IPS-18c (cell line): ENCODE data around the gene NISCH.
A peak's percentile ranks its signal among the peaks of the same experiment; 100 is the strongest.

Experiments used
- H3K4me3 ChIP-seq: 2 replicates; pipeline ENCODE4 v1.7.0; 2013; ENCODE audit warnings: low read depth, mild to moderate bottlenecking, low read length, moderate library complexity; ENCODE audit not compliant: insufficient read depth
- H3K9me3 ChIP-seq: one replicate; pipeline ENCODE4 v1.6.1; 2013; ENCODE audit warnings: mild to moderate bottlenecking, low read length, moderate library complexity; ENCODE audit not compliant: control insufficient read depth, insufficient read depth

NISCH gene

DNA sequence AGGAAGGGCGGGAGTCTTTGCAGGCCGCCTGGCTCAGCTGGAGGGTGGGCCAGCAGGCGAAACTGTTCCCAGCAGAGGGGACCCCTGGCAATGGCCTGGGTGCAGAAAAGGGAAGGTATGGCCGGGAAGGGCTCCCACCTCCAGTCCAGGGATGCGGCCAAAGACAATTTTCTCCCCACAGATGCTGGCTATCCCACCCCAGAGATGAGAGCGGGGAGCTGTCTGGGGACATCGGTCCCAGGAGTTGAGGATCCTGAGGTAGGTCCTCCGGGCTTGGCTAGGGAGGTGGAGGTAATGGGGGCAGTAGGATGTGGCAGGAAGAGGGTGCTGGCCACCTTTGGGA lies 12.2 kb upstream of the NISCH start:
- peaks cover 2% of the 10 kb centered on the region for H3K9me3 ChIP-seq
- no peak overlapping the region for H3K4me3 ChIP-seq

- peaks cover 2% of the 10 kb centered on the region for H3K9me3 ChIP-seq
- no peak overlapping the region; the same call in 1 of the 2 replicates for H3K4me3 ChIP-seq
Observed at GRCh38 chr3:52443791-52444687, 11.4 kb upstream of the NISCH start.

DNA sequence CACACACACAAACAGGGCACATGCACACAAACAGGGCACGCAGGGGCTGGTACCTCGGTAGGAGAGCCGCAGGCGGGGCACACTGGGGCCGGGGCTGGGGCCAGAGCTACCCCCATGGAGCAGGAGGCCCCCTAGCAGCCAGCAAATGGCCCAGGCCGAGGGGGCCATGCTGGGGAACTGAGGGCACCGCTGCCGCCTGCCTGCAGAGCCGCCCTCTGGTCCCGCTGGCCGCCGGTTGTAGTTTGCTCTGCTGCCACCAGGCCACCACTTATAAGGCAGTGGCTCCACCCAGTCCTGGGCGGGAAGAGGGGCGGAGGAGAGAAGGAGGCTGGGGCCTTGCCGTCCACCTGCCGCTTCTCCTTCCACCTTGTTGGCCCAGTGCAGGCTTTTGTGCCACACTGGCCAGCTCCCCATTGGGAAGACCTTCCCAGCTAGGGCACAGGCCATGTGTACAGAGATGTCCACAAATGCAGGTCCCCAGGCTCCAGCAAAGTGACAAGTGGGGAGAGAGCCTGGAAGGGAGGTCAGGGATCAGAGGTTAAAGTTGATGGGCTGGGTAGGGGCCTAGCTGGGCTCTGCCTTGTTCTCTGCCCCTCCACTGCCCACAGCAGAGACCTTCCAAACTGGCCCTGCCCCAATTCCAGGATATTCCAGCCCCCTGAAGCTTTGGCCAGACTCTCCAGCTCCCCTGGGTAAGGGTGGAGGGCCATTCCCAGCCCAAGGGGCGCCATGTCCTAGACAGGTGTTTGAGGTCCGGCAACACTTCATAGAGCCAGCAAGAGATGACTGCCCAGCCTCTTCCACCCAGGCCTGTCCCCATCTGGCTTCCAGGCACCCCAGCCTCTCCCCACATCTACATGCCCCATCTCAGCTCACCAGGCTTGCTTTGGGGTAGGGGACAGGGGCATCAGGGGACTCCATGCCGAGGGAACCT lies 10.3 kb upstream of the NISCH start, which contains the start of gene SEMA3G:
SEMA3G (minus strand) TSS at position 244 of the 934 bp plus-strand sequence; CDS start at position 168, 76 bp downstream.
- Histone ChIP-seq H3K4me3 (peak within 1 kb of the TSS; percentile 30), H3K9me3 (peaks cover 2% of the 10 kb centered on the region)

GRCh38 chr3:52446042-52446441 lies 9.4 kb upstream of the NISCH start:
- Histone ChIP-seq H3K4me3 (no peak overlapping the region), H3K9me3 (peaks cover 2% of the 10 kb centered on the region)

- Histone ChIP-seq H3K9me3 (peaks cover 2% of the 10 kb centered on the region), H3K4me3 (no peak overlapping the region)
Observed at GRCh38 chr3:52446631-52447511, 8.5 kb upstream of the NISCH start.

GRCh38 chr3:52447512-52448355 lies 7.7 kb upstream of the NISCH start:
- Histone ChIP-seq H3K9me3 (peaks cover 2% of the 10 kb centered on the region), H3K4me3 (no peak overlapping the region)

- Histone ChIP-seq H3K9me3 (peaks cover 2% of the 10 kb centered on the region), H3K4me3 (no peak overlapping the region)
Observed at GRCh38 chr3:52450489-52451236, 4.7 kb upstream of the NISCH start.

DNA sequence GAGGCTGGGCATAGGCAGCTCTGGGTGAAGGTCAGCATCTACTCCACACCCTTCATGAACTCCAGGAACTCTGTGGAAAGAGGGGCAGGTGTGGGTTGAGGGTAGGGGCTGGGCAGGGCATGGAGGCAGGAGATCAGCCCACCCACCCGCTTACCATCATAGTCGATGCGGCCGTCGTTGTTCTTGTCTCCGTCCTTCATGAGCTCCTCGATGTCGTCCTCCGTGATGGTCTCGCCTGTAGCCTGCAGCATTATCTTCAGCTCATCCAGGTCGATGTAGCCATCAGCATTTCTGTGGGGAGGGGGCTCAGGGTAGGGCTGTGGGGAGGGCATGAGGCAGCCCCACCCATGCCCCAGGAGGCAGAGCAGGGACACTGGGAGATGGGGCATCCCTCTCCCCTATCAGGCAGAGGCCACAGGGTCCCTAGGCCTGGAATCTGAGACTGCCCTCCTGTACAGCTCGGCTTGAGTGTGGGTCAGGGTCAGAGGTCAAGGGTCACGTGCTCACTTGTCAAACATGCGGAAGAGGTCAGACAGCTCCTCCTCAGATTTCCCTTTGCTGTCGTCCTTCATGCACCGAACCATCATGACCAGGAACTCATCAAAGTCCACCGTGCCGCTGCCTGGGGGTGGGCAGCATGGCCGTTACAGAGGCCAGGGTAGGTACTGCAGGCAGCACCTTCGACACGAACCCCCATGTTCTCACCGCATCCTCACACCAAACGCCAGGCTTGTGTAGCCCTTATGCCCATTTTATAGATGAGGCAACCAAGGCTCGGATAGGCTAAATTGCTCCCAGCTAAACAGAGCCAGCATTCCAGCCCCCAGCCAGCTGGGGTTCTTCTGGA lies 3.9 kb upstream of the NISCH start:
- H3K4me3 ChIP-seq = no peak overlapping the region

GRCh38 chr3:52452126-52452525 lies 3.3 kb upstream of the NISCH start:
- H3K4me3 ChIP-seq = no peak overlapping the region
- H3K9me3 ChIP-seq = no peaks in the 10 kb centered on the region

More for the DNA sequence above, 3.9 kb upstream of the NISCH start:
- H3K9me3 ChIP-seq = peaks cover 2% of the 10 kb centered on the region

DNA sequence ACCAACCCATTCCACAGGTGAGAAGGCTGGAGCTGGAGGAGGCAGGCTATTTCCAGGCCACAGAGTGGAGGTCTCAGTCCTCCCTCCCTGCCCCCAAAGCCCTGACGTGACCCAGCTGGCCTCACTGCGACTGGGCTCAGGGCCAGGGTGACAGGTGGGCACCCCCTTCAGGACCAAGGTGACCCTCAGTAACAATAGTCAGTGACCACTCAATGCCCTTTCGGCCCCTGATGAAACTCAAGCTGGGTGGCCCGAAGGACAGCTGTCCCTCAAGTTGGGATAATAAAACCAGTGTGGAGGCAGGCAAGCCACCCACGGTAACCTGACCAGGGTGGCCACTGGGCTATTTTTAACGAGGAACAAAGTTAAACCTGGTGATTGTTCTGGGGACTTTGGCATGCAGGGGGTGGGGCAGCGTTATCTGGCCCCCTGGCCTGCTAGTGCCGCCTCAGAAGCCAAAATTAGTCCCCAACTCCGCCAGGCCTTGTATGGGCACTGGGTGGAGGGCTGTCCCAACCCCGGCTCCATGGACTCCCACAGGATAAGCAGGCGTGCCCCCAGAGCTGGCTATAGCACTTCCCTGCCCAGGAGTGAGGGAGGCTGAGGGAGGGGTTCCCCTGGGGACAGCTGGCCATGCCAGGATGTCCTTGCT lies 2.7 kb upstream of the NISCH start:
- no peak overlapping the region for H3K4me3 ChIP-seq
- no peaks in the 10 kb centered on the region for H3K9me3 ChIP-seq

- Histone ChIP-seq H3K4me3 (peak within 1 kb of the TSS; percentile 51; the same call in 1 of the 2 replicates), H3K9me3 (no peaks in the 10 kb centered on the region)
Observed at GRCh38 chr3:52453496-52454249, 1.7 kb upstream of the NISCH start, which contains the start of gene TNNC1. Gene TNNC1 (minus strand): TSS chr3:52454041. CDS start chr3:52454015, 26 bp downstream.

GRCh38 chr3:52454250-52454937 lies 1.0 kb upstream of the NISCH start:
- Histone ChIP-seq H3K4me3 (no peak overlapping the region; the same call in 1 of the 2 replicates), H3K9me3 (no peaks in the 10 kb centered on the region)

DNA sequence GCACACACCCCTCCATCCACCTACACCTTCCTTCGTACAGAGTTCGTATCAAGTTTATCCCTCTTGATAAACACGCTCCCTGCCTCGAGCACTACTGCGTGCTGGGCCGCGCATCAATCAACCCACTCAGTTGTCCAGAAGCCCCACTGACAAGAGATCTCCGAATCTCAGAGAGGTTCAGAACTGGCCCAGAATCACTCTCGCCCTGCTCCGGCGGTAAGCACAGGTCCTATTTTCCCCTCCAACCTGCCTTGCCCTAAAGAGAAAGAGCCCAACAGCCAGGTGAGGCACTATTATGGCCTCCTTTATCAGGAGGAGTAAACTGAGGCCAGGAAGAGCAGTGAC lies 494 bp upstream of the NISCH start:
- peak overlapping the region; percentile 51 for H3K4me3 ChIP-seq
- no peaks in the 10 kb centered on the region for H3K9me3 ChIP-seq
